SK-N-SH treated with all-trans-retinoic acid at 6 μM for 48 hours (cell line): ENCODE data around the gene CCN2.

Source experiments
- ESRRG ChIP-seq: fragments of 250-450 bp; sonication (Bioruptor Pico); IDR thresholded peaks from 2 replicates; pipeline ENCODE4 v1.6.1; 2021; ENCODE audit warnings: mild to moderate bottlenecking
- RARB ChIP-seq: fragments of 250-450 bp; sonication (Bioruptor Pico); IDR thresholded peaks from 2 replicates; pipeline ENCODE4 v1.8.0; 2021; ENCODE audit warnings: mild to moderate bottlenecking, moderate library complexity
- SNAI2 ChIP-seq: fragments of 250-450 bp; sonication (Bioruptor Pico); IDR thresholded peaks from 2 replicates; pipeline ENCODE4 v1.5.0; 2020; ENCODE audit warnings: mild to moderate bottlenecking, moderate library complexity
- TOX ChIP-seq: fragments of 250-450 bp; sonication (Bioruptor Pico); IDR thresholded peaks from 2 replicates; pipeline ENCODE4 v1.8.0; 2021; ENCODE audit warnings: mild to moderate bottlenecking, moderate library complexity, borderline replicate concordance
- TSHZ2 ChIP-seq: fragments of 250-450 bp; sonication (Bioruptor Pico); IDR thresholded peaks from 2 replicates; pipeline ENCODE4 v1.5.0; 2020; ENCODE audit warnings: mild to moderate bottlenecking, moderate library complexity
- ZC3H10 ChIP-seq: fragments of 250-450 bp; sonication (Bioruptor Pico); IDR thresholded peaks from 2 replicates; pipeline ENCODE4 v1.5.1; 2021; ENCODE audit warnings: mild to moderate bottlenecking, moderate library complexity
- ZFP3 ChIP-seq: fragments of 250-450 bp; sonication (Bioruptor Pico); IDR thresholded peaks from 2 replicates; pipeline ENCODE4 v1.5.0; 2020; ENCODE audit warnings: mild to moderate bottlenecking, moderate library complexity
- ZFP30 ChIP-seq: fragments of 450-650 bp; formaldehyde crosslinking; IDR thresholded peaks from 2 replicates; pipeline ENCODE4 v1.5.0; 2022; ENCODE audit warnings: mild to moderate bottlenecking, moderate library complexity

GRCh38 chr6:131946404-131946991, 4.7 kb downstream of the CCN2 start:
- TF ChIP-seq TSHZ2 (CRISPR knock-in tag): no peak
- TF ChIP-seq ESRRG: no peak; the same call in 1 of the 2 replicates
- peak; percentile 15; the same call in 1 of the 2 replicates for TF ChIP-seq TOX (CRISPR knock-in tag)
- TF ChIP-seq SNAI2: no peak
- no peak for TF ChIP-seq ZFP3 (CRISPR knock-in tag)
- TF ChIP-seq ZC3H10 (CRISPR knock-in tag): peak; percentile 90
- TF ChIP-seq RARB (CRISPR knock-in tag): peak; percentile 75; the same call in 1 of the 2 replicates
- TF ChIP-seq ZFP30 (CRISPR knock-in tag): no peak
